Stimulated activated CD4-positive, alpha-beta T cell treated with anti-CD3 and anti-CD28 coated beads, TNF-alpha, amount 100 ng/mL, for 4 hours (primary cell): ENCODE data around the gene ATCAY.

Experiments
- DNase-seq, 3 experiments: peaks; one replicate each; pipeline ENCODE4 v3.0.0-alpha.2; 2020; ENCODE audit warnings: low read depth in 3 of 3

ATCAY gene

DNA sequence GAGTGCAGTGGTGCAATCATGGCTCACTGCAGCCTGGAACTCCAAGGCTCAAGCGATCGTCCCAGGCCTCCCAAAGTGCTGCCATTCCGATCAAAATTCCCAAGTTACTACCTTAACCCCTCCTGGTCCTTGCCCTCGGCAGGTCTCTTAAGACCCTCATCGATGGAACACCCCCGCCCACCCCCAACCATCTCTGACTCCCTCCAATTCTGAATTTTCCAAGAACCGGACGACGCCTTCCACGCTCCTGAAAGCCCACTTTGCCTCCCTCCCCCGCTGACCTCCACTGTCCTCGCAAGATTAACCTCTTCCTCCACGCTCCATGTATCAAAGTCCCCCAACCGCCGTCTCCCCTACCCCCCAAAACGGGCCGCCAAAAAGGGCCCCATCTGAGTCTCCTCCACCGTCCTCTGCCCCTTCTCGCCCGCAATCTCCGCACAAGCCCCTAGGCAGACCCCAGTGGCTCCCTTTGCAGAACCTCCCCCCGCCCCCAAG lies 89.9 kb downstream of the ATCAY start:
- DNase-seq: no peak

DNA sequence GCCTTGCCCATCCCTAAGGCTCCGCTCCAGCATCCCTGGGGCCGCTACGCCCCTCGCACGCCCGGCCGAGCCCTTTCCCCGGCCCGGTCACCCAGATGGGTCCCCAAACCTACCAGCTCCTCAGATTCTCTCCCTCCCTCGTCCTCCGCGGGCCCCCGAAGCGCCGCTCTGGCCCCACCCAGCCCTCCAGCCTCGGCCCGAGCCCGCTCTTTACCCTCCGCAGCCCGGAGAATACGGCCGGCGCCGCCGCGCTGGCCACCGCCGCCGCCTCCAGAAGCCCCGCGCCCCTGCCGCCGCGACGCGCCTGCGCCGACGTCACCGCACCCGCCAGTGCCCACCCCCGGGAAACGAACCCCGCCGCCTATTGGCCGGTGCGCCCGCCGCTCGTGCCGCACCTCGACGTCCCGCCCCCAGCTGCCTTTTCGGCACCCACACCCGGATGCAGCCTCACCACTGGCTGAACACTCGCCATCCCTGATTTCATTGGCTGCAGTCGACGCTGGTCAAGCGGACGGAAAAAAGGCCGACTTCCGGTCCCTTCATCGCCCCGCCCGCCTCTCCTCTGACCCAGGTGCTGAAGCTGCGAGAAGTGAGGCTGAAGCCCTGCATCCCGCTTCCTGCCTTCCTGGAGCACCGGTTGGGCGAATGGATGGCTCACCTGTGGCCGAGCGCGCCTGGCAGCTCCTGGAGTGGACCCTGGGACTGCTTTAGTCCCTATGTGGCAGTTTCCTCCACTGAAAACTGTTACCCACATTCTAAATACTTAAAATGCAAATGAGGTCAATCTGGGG lies 90.5 kb downstream of the ATCAY start, which contains the start of gene DAPK3:
DAPK3 (minus strand) TSS at position 292 of the 791 bp plus-strand sequence. CDS start 1,364 bp downstream, outside the sequence.
- DNase-seq: peak; percentile 84 to 91 (median 85)

DNA sequence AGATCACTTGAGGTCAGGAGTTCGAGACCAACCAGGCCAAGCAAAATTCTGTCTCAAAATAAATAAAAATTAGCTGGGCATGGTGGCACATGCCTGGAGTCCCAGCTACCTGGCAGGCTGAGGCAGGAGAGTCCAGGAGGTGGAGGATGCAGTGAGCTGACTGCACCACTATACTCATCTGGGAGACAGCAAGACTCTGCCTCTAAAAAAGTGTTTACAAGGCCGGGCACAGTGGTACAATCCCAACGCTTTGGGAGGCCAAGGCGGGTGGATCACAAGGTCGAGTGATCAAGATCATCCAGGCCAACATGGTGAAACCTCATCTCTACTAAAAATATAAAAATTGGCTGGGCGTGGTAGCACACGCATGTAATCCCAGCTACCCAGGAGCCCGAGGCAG lies 94.7 kb downstream of the ATCAY start:
- DNase-seq: no peak

DNA sequence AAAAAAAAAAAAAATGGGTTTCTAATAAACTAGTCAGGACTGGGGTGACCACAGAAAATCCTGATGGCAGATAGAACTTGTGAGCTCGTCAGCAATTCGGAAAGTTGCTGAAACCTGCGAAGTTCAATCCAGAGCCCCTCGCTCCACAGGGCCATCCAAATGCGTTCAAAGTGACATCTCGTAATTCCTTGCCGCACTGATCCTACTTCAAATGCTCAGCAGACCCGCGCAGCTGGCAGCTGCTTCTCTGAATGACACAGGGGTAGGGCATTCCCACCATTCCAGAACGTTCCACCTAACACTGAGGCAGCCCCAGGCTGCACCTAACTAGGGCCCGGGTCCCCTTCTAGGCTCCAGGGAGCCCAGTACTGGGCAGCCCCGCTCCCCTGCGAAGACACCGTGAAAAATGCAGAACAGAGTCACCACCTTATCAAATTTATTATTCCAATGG lies 95.2 kb downstream of the ATCAY start:
- DNase-seq: no peak

DNA sequence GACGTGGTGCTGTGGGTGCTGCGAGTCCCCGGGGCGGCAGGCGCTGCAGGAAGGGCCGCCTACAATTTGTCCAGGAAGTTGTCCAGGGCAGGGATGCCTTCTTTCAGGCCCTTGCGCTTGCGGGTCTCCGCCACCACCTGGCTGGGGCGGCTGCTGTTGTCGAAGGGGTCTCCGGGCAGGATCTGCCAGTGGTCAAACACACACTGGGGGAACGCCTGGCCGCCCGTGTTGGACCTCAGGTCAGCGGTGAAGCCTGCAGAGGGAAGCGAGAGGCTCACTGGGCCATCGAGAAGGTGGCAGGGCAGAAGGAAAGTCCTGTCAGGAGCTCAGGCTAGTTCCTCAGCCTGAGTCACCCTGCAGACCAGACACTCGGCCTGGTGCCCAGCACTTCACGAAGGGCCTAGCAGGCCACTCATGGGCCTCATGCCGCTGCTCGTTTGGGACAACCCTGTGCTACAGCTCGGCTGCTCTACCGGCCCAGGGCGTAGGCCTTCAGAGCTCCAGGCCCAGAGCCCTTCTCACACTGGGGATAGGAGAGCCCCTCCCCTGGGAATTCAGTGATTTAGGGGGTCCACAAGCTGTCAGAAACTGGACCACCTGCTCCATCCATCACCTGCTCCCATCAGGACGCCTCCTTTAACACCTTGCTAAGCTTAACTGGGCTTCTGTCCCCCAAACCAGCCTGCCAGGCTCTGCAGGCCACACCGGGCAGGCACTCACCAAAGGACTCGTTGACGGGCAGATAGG lies 96.2 kb downstream of the ATCAY start:
- no peak for DNase-seq
